Spleen (tissue), 11 donors: ENCODE data around the gene ZMYM2. TPM values are rescaled to one million over a fixed set of nuclear protein-coding genes. Genes with fewer than 3 reads are reported as not detected.

ENCODE experiments used
- DNase-seq: peaks from one replicate; pipeline ENCODE4 v3.0.0-alpha.2; 2020
- H3K27ac ChIP-seq, 8 donors: fragments of 200-600 bp; sonication (generic) in 7 of 8; 1 replicate in 4 of 8; 2 replicates in 4 of 8; pipeline versions ENCODE4 v1.5.0 to v1.8.0; 2016 to 2021; ENCODE audit warnings: inconsistent platforms in 4 of 8, mild to moderate bottlenecking in 4 of 8, moderate library complexity in 1 of 8
- H3K27me3 ChIP-seq, 7 donors: fragments of 200-600 bp; sonication (generic) in 6 of 7; replicated peaks in 1 of 7; 1 replicate in 4 of 7; 2 replicates in 3 of 7; pipeline versions ENCODE4 v1.5.0 to v1.8.0; 2016 to 2021; ENCODE audit warnings: inconsistent platforms in 3 of 7, mild to moderate bottlenecking in 1 of 7
- H3K36me3 ChIP-seq, 6 donors: fragments of 200-600 bp; sonication (generic) in 5 of 6; 1 replicate in 4 of 6; 2 replicates in 2 of 6; pipeline versions ENCODE4 v1.5.0 to v1.8.0; 2016 to 2021; ENCODE audit warnings: inconsistent platforms in 2 of 6
- H3K4me1 ChIP-seq, 6 donors: fragments of 200-600 bp; sonication (generic) in 5 of 6; 1 replicate in 3 of 6; 2 replicates in 3 of 6; pipeline versions ENCODE4 v1.5.0 to v1.8.0; 2016 to 2021; ENCODE audit warnings: inconsistent platforms in 3 of 6
- H3K4me3 ChIP-seq, 8 donors: fragments of 200-600 bp; sonication (generic) in 7 of 8; 1 replicate in 4 of 8; 2 replicates in 4 of 8; pipeline versions ENCODE4 v1.5.0 to v1.8.0; 2016 to 2021; ENCODE audit warnings: inconsistent platforms in 4 of 8, mild to moderate bottlenecking in 4 of 8, moderate library complexity in 2 of 8
- H3K9me3 ChIP-seq, 8 donors: fragments of 200-600 bp; sonication (generic) in 7 of 8; 1 replicate in 4 of 8; 2 replicates in 4 of 8; pipeline versions ENCODE4 v1.5.0 to v1.8.0; 2016 to 2021; ENCODE audit warnings: inconsistent platforms in 4 of 8
- CTCF ChIP-seq, 11 experiments: fragments of 200-600 bp in 7 of 11; fragments of 450-650 bp in 4 of 11; sonication (generic) in 4 of 11; IDR thresholded peaks in 8 of 11; conservative IDR thresholded peaks in 3 of 11; 1 replicate in 7 of 11; 2 replicates in 4 of 11; pipeline versions ENCODE4 v1.4.0 to v1.8.0; 2016 to 2021; ENCODE audit warnings: antibody characterized with exemption in 11 of 11, inconsistent platforms in 4 of 11, mild to moderate bottlenecking in 1 of 11
- POLR2A ChIP-seq, 3 donors: fragments of 450-650 bp; IDR thresholded peaks; one replicate each; pipeline ENCODE4 v1.5.1; 2017; ENCODE audit warnings: antibody characterized with exemption in 3 of 3, mild to moderate bottlenecking in 1 of 3
- POLR2AphosphoS5 ChIP-seq, 3 donors: sonication (generic); formaldehyde crosslinking; IDR thresholded peaks; one replicate each; pipeline ENCODE4 v1.5.1; 2017; ENCODE audit warnings: antibody characterized with exemption in 3 of 3
- WGBS, 5 donors: extraction: QIAGEN DNeasy Blood & Tissue Kit in 3 of 5; methylation state at CpG; one replicate each; pipeline versions ENCODE4 v1.1.5 to v1.1.7; 2013 to 2018; 5-methylcytosine and 5-hydroxymethylcytosine counted together
- intact Hi-C: fragments of 100-400 bp; cut with DNase I; formaldehyde crosslinking; loops from one replicate; pipeline ENCODE4 v1.15.0; 2023; ENCODE audit warnings: low total_unique reads
- polyA plus RNA-seq, 3 donors: library from polyadenylated mRNA; stranded (reverse); fragments of 200-250 nt; gene quantifications; one replicate each; pipeline ENCODE4 v1.2.1, GENCODE V29; 2013
- total RNA-seq, 7 donors: library from RNA; depleted of rRNA in 3 of 7; stranded (reverse); fragments of >200 nt in 3 of 7; fragmentation: NEBNext Ultra II Directional in 4 of 7; extraction: Animal tissue kit (Norgen Biotek cat#: 25700) in 4 of 7; gene quantifications; one replicate each; pipeline versions ENCODE4 v1.1.0 to v1.2.1, GENCODE V29; 2016 to 2021
- donor health status: healthy with polysubstance abuse.
- donor health status: DM: no; HTN: no; CAD: no; lungs with moderate emphysema.
- donor health status: DM: no; HTN: no; CAD: no.
- donor health status: Bipolar disorder and iron deficiency.
- donor health status: healthy.
- donor health status: DM: no; HTN: no; CAD: no.
- donor health status: DM: yes; HTN: yes; CAD: no.

ZMYM2 gene
- total and polyA plus RNA-seq, 10 donors, result 17.8 to 125 (median 94.6) TPM

GRCh38 chr13:20015763-20016162 lies 57.2 kb downstream of the ZMYM2 start:
- Histone ChIP-seq H3K9me3 (peaks cover 8 to 40% (median 37%) of the 10 kb centered on the region in 8 donors), H3K27ac (no peak overlapping the region), H3K27me3 (no peaks in the 10 kb centered on the region), H3K4me1 (no peaks in the 10 kb centered on the region), H3K4me3 (no peak overlapping the region), H3K36me3 (peaks cover 2 to 95% (median 49%) of the 10 kb centered on the region in 6 donors)
- no peak for DNase-seq
- 94 to 99% (median 96%) methylated on average over 2 of the region's 2 CpGs for whole genome bisulfite sequencing, 5 donors
- TF ChIP-seq POLR2AphosphoS5 (IDR thresholded peaks at IDR 0.05), result no peak
- no peak for TF ChIP-seq CTCF (IDR thresholded peaks at IDR 0.05 in 8 of 11, conservative IDR thresholded peaks at IDR 0.05 in 3 of 11)
- TF ChIP-seq POLR2A (IDR thresholded peaks at IDR 0.05), result no peak
- intact Hi-C loops, result no loop called here

GRCh38 chr13:20016649-20017364 lies 58.3 kb downstream of the ZMYM2 start:
- intact Hi-C loops, result no loop called here
- H3K27ac ChIP-seq, result no peak overlapping the region
- peaks cover 2 to 95% (median 42%) of the 10 kb centered on the region in 6 donors for H3K36me3 ChIP-seq
- no peak for DNase-seq
- WGBS, 5 donors, result 95 to 100% (median 98%) methylated on average over 3 of the region's 3 CpGs
- no peaks in the 10 kb centered on the region for H3K27me3 ChIP-seq
- no peaks in the 10 kb centered on the region for H3K4me1 ChIP-seq
- H3K9me3 ChIP-seq, result peaks cover 8 to 40% (median 37%) of the 10 kb centered on the region in 8 donors
- TF ChIP-seq POLR2A (IDR thresholded peaks at IDR 0.05) (no peak), CTCF (IDR thresholded peaks at IDR 0.05 in 8 of 11, conservative IDR thresholded peaks at IDR 0.05 in 3 of 11) (no peak), POLR2AphosphoS5 (IDR thresholded peaks at IDR 0.05) (no peak)
- no peak overlapping the region for H3K4me3 ChIP-seq

- H3K9me3 ChIP-seq, result peaks cover 8 to 40% (median 37%) of the 10 kb centered on the region in 8 donors
- H3K4me3 ChIP-seq, result no peak overlapping the region
- DNase-seq, result no peak
- WGBS, 5 donors, result 91 to 98% (median 94%) methylated on average over 1 of the region's 1 CpG
- no peak overlapping the region for H3K27ac ChIP-seq
- H3K4me1 ChIP-seq, result no peaks in the 10 kb centered on the region
- peaks cover 2 to 95% (median 37%) of the 10 kb centered on the region in 6 donors for H3K36me3 ChIP-seq
- intact Hi-C loops, result no loop called here
- H3K27me3 ChIP-seq, result no peaks in the 10 kb centered on the region
- TF ChIP-seq POLR2A (IDR thresholded peaks at IDR 0.05) (no peak), POLR2AphosphoS5 (IDR thresholded peaks at IDR 0.05) (no peak), CTCF (IDR thresholded peaks at IDR 0.05 in 8 of 11, conservative IDR thresholded peaks at IDR 0.05 in 3 of 11) (no peak)
Measured at GRCh38 chr13:20017365-20017711, 58.8 kb downstream of the ZMYM2 start.

GRCh38 chr13:20019043-20019442 lies 60.5 kb downstream of the ZMYM2 start:
- intact Hi-C loops, result no loop called here
- no peak for DNase-seq

More at GRCh38 chr13:20019043-20019442, 60.5 kb downstream of the ZMYM2 start:
- H3K4me3 ChIP-seq, result no peak overlapping the region
- H3K36me3 ChIP-seq, result peaks cover 2 to 95% (median 36%) of the 10 kb centered on the region in 6 donors
- H3K9me3 ChIP-seq, result peaks cover 8 to 36% (median 33%) of the 10 kb centered on the region in 8 donors
- no peaks in the 10 kb centered on the region for H3K4me1 ChIP-seq
- no peak overlapping the region for H3K27ac ChIP-seq
- WGBS, 5 donors, result 57 to 90% (median 76%) methylated on average over 2 of the region's 2 CpGs
- H3K27me3 ChIP-seq, result no peaks in the 10 kb centered on the region
- TF ChIP-seq POLR2AphosphoS5 (IDR thresholded peaks at IDR 0.05) (no peak), CTCF (IDR thresholded peaks at IDR 0.05 in 8 of 11, conservative IDR thresholded peaks at IDR 0.05 in 3 of 11) (no peak), POLR2A (IDR thresholded peaks at IDR 0.05) (no peak)
